PC-3 (cell line): Measurements from ENCODE around the gene ESYT2. TPM values are rescaled to one million over a fixed set of nuclear protein-coding genes. Genes with fewer than 3 reads are reported as not detected.

ENCODE experiments used
- ATAC-seq: fragments of 200-7000 bp; cut with Tn5 transposase; 2 replicates; pipeline ENCODE4 v1.9.1; 2020; ENCODE audit warnings: mild to moderate bottlenecking, moderate library complexity
- BruUV-seq: library from RNA; stranded (reverse); fragments of 400-500 nt; replicated peaks from 2 replicates; lab custom pipeline; 2021; lab: Mats Ljungman, UMichigan
- CTCF ChIA-PET: fragments of 300-600 bp; sonication (Branson Sonifier 250); formaldehyde crosslinking; loops from one replicate; lab custom pipeline; 2022; ENCODE audit warnings: antibody characterized with exemption; lab: Charles Lee
- POLR2A ChIA-PET: fragments of 300-600 bp; sonication (Branson Sonifier 250); formaldehyde crosslinking; loops from one replicate; lab custom pipeline; 2022; ENCODE audit warnings: antibody characterized with exemption; ENCODE audit not compliant: unreplicated experiment; lab: Charles Lee
- DNase-seq: peaks from one replicate; pipeline ENCODE4 v3.0.0-alpha.2; 2015
- H2AFZ ChIP-seq: fragments of 300-600 bp; sonication (generic); 2 replicates; pipeline ENCODE4 v1.6.0; 2016; ENCODE audit warnings: antibody characterized with exemption, low read length
- H3F3A ChIP-seq: fragments of 300-600 bp; sonication (generic); one replicate; pipeline ENCODE4 v1.6.0; 2017; ENCODE audit warnings: antibody characterized with exemption, low read length, control low read depth, mild to moderate bottlenecking; ENCODE audit not compliant: unreplicated experiment
- H3K27ac ChIP-seq: fragments of 300-600 bp; sonication (generic); 2 replicates; pipeline ENCODE4 v1.5.1; 2016; ENCODE audit warnings: mild to moderate bottlenecking, low read length
- H3K27me3 ChIP-seq: fragments of 300-600 bp; sonication (generic); 2 replicates; pipeline ENCODE4 v1.6.1; 2016; ENCODE audit warnings: low read length, mixed read lengths
- H3K36me3 ChIP-seq: fragments of 300-600 bp; sonication (generic); 2 replicates; pipeline ENCODE4 v1.6.1; 2016; ENCODE audit warnings: low read depth, mixed run types, low read length, mixed read lengths
- H3K4me1 ChIP-seq: fragments of 300-600 bp; sonication (generic); 2 replicates; pipeline ENCODE4 v1.5.1; 2016; ENCODE audit warnings: low read length; ENCODE audit not compliant: insufficient read depth
- H3K4me2 ChIP-seq: fragments of 300-600 bp; sonication (generic); 2 replicates; pipeline ENCODE4 v1.6.0; 2016; ENCODE audit warnings: low read length
- H3K4me3 ChIP-seq: fragments of 300-600 bp; sonication (generic); 2 replicates; pipeline ENCODE4 v1.5.1; 2016; ENCODE audit warnings: mild to moderate bottlenecking, low read length, mixed read lengths
- H3K79me2 ChIP-seq: fragments of 300-600 bp; sonication (generic); 2 replicates; pipeline ENCODE4 v1.6.1; 2017; ENCODE audit warnings: low read length, mixed read lengths
- H3K9ac ChIP-seq: fragments of 300-600 bp; sonication (generic); 2 replicates; pipeline ENCODE4 v1.6.0; 2016; ENCODE audit warnings: mild to moderate bottlenecking, low read length
- H3K9me2 ChIP-seq: fragments of 300-600 bp; sonication (generic); replicated peaks from 2 replicates; pipeline ENCODE4 v1.6.1; 2016; ENCODE audit warnings: mixed run types, low read length, mixed read lengths
- H3K9me3 ChIP-seq: fragments of 300-600 bp; sonication (generic); 2 replicates; pipeline ENCODE4 v1.6.1; 2016; ENCODE audit warnings: low read length, mixed read lengths
- H4K20me1 ChIP-seq: fragments of 300-600 bp; sonication (generic); 2 replicates; pipeline ENCODE4 v1.6.1; 2016; ENCODE audit warnings: low read length, mixed read lengths
- EZH2 ChIP-seq: fragments of 300-600 bp; sonication (generic); IDR thresholded peaks from one replicate; pipeline ENCODE4 v1.6.1; 2017; ENCODE audit warnings: antibody characterized with exemption, mild to moderate bottlenecking, low read length; ENCODE audit not compliant: unreplicated experiment
- EZH2phosphoT487 ChIP-seq: fragments of 300-600 bp; sonication (generic); IDR thresholded peaks from 2 replicates; pipeline ENCODE4 v1.6.1; 2018; ENCODE audit warnings: mild to moderate bottlenecking, antibody characterized with exemption, low read length, borderline replicate concordance
- intact Hi-C: fragments of 100-400 bp; cut with micrococcal nuclease; formaldehyde crosslinking; loops from 2 replicates; pipeline ENCODE4 v1.9.0; 2023
- total RNA-seq: library from RNA; depleted of rRNA; stranded (reverse); fragments of >200 nt; gene quantifications from 2 replicates; pipeline ENCODE4 v1.2.3, GENCODE V29; 2014
- TF ChIP-seq, protein P1 (sequence below): fragments of 300-600 bp; sonication (generic); conservative IDR thresholded peaks from 2 replicates; pipeline ENCODE4 v1.5.1; 2017; ENCODE audit warnings: antibody characterized with exemption, low read depth, mild to moderate bottlenecking, low read length

Gene ESYT2
- total RNA-seq, 1 experiment from 2014 or later: 76.1 TPM

DNA sequence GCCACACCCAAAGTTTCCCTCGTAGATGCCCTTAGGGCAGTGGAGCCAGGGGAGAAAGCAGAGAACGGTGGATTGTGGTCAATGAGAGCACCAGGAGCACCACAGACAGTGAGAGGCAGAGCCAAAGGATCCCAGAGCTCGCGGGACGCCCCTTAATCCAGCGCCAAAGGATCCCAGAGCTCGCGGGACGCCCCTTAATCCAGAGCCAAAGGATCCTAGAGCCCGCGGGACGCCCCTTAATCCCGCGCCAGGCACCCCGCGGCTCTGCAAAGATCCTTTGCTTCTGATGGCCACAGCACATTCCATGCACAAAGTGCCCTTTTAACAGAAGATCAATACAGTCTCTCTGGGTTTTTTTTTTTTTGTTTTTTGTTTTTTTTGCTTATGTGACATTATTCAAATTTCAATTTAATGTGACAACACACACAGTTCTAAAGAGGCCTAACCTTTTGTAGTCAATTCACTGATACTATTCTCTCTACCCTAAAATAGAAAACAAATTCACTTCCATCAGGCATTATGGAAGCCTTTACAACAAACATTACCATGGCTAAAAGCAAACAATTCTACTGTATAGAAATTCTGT, 71.8 kb downstream of the ESYT2 start:
- Histone ChIP-seq H3K9ac (no peak overlapping the region), H3K9me3 (no peaks in the 10 kb centered on the region), H2AFZ (no peak overlapping the region), H4K20me1 (no peaks in the 10 kb centered on the region), H3K4me3 (no peak overlapping the region), H3K36me3 (peaks cover 38% of the 10 kb centered on the region), H3F3A (no peaks in the 10 kb centered on the region), H3K9me2 (no peaks in the 10 kb centered on the region), H3K27me3 (no peaks in the 10 kb centered on the region), H3K4me2 (no peak overlapping the region), H3K79me2 (no peaks in the 10 kb centered on the region), H3K4me1 (peaks cover 9% of the 10 kb centered on the region), H3K27ac (no peak overlapping the region)
- ChIA-PET POLR2A (no interaction called here), CTCF (no interaction called here)
- ATAC-seq (no peak), DNase-seq (no peak)
- TF ChIP-seq EZH2phosphoT487: no peak
- no peak for TF ChIP-seq EZH2
- TF ChIP-seq, protein P1, sequence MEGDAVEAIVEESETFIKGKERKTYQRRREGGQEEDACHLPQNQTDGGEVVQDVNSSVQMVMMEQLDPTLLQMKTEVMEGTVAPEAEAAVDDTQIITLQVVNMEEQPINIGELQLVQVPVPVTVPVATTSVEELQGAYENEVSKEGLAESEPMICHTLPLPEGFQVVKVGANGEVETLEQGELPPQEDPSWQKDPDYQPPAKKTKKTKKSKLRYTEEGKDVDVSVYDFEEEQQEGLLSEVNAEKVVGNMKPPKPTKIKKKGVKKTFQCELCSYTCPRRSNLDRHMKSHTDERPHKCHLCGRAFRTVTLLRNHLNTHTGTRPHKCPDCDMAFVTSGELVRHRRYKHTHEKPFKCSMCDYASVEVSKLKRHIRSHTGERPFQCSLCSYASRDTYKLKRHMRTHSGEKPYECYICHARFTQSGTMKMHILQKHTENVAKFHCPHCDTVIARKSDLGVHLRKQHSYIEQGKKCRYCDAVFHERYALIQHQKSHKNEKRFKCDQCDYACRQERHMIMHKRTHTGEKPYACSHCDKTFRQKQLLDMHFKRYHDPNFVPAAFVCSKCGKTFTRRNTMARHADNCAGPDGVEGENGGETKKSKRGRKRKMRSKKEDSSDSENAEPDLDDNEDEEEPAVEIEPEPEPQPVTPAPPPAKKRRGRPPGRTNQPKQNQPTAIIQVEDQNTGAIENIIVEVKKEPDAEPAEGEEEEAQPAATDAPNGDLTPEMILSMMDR: no peak
- no TSS peak for BruUV-seq
- intact Hi-C loops: no loop called here

DNA sequence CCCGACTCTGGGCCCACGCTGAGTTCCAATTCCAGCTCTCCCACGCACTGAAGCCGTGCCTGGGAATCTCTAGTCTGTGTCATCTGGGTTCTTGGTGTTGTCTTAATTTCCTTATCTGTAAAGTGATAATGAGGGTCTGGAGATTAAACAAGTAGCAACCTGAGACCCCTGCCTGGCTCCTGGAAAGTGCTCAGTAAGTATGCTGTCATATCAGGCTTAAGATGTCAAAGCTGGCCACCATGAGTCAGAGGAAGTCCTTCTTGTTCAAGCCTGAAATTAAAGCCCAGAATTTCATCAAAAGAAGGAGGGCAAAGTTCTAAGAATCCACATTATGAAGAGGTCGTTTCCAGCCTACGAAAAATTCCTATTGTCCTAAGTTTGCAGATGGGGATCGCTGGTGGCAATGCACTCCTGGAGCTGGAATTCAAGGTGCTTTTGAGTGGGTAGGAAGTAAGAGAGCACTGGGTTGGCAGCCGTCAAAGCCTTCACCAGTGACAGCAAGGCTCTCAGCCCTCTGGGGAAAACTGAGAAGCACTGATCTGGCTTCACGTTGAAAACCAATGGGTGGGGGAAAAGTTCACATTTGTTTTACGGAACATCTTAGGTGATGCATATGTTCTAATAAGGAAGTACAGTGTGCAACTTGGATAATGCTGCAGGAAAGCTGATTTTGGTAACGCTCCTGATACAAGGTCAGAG, 74.4 kb downstream of the ESYT2 start:
- no peaks in the 10 kb centered on the region for H3K9me2 ChIP-seq

More for the DNA sequence above, 74.4 kb downstream of the ESYT2 start:
- intact Hi-C loops: no loop called here
- Histone ChIP-seq H3K79me2 (no peaks in the 10 kb centered on the region), H4K20me1 (no peaks in the 10 kb centered on the region), H3K27ac (no peak overlapping the region), H3K9me3 (no peaks in the 10 kb centered on the region), H3K4me1 (peaks cover 9% of the 10 kb centered on the region), H3K4me2 (no peak overlapping the region), H2AFZ (no peak overlapping the region), H3F3A (no peaks in the 10 kb centered on the region), H3K36me3 (peaks cover 21% of the 10 kb centered on the region; the same call in 1 of the 2 replicates), H3K9ac (no peak overlapping the region), H3K4me3 (no peak overlapping the region), H3K27me3 (no peaks in the 10 kb centered on the region)
- ChIA-PET CTCF (no interaction called here), POLR2A (interaction anchor here (0.6 kb wide), 1 partner anchor 48 kb away, joined by 3 read pairs; no protein-coding TSS in a partner anchor)
- DNase-seq: peak; percentile 13
- TF ChIP-seq EZH2 (no peak), EZH2phosphoT487 (no peak)
- TF ChIP-seq, protein P1: no peak
- no peak; the same call in 1 of the 2 replicates for ATAC-seq
- BruUV-seq: no TSS peak
